ENCODE results near the gene APOL5. TPM values are rescaled to one million over a fixed set of nuclear protein-coding genes. Genes with fewer than 3 reads are reported as not detected.

The APOL5 gene
- total RNA-seq, 2 experiments from 2014 or later = 0.67 to 1.8 TPM

DNA sequence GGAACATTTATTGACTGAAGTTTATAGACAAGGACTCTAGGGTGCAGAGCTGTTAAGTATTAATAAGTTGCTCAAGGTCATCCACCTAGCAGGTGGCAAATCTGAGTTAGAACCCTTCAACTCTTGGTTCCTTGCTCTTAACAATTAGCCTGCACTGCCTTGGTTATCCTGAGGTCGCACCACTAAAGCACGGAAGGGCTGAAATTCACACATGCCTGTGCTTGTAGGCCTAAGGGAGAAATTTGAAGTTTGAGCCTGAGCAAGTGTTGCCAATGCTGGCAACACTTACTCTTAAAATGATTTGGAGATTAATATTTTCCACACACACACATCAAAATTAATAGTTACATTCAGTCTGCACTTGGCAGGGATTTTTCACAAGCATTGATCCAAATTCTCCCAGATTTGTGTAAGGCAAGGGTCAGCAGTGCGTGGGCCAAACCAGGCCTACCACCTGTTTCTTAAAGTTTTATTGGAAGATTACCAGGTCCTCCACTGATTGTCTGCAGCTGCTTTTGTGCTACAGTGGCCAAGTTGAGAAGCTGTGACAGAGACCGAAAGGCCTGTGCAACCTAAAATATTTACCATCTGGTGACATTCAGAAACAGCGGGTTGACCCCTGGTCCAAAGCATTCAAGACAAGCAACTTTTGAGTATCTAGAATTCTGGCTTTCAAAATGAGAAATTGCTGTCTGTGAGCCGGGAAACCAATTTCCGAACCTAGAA lies 16.3 kb downstream of the APOL5 start:
- no peak overlapping the region for H3K27ac ChIP-seq (ENCODE audit: low read depth, low read length, poor library complexity, severe bottlenecking)
- H3K36me3 ChIP-seq (ENCODE audit: insufficient read depth, low read length) = peaks cover 9% of the 10 kb centered on the region
- intact Hi-C loops (cut with micrococcal nuclease; ENCODE audit: unreplicated experiment) = no loop called here
- DNase-seq (ENCODE audit: low spot score) = no peak
- H4K20me1 ChIP-seq (ENCODE audit: insufficient read depth, low read length) = no peaks in the 10 kb centered on the region
- H3K79me2 ChIP-seq (ENCODE audit: insufficient read depth, low read depth, low read length) = peaks cover 6% of the 10 kb centered on the region; the same call in 1 of the 2 replicates
- no peak overlapping the region for H3K4me2 ChIP-seq (ENCODE audit: low read length)
- TF ChIP-seq EZH2phosphoT487 (IDR thresholded peaks at IDR 0.05; ENCODE audit: borderline replicate concordance, low read depth, low read length) = no peak
- TF ChIP-seq, protein P1, sequence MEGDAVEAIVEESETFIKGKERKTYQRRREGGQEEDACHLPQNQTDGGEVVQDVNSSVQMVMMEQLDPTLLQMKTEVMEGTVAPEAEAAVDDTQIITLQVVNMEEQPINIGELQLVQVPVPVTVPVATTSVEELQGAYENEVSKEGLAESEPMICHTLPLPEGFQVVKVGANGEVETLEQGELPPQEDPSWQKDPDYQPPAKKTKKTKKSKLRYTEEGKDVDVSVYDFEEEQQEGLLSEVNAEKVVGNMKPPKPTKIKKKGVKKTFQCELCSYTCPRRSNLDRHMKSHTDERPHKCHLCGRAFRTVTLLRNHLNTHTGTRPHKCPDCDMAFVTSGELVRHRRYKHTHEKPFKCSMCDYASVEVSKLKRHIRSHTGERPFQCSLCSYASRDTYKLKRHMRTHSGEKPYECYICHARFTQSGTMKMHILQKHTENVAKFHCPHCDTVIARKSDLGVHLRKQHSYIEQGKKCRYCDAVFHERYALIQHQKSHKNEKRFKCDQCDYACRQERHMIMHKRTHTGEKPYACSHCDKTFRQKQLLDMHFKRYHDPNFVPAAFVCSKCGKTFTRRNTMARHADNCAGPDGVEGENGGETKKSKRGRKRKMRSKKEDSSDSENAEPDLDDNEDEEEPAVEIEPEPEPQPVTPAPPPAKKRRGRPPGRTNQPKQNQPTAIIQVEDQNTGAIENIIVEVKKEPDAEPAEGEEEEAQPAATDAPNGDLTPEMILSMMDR (conservative IDR thresholded peaks at IDR 0.05; ENCODE audit: low read length) = no peak
- no peak overlapping the region for H2AFZ ChIP-seq (ENCODE audit: low read length)
- H3K9me3 ChIP-seq (ENCODE audit: low read length) = no peaks in the 10 kb centered on the region
- CTCF ChIA-PET (ENCODE audit: unreplicated experiment) = interaction anchor here (0.5 to 0.6 kb wide), 2 partner anchors 17 to 90 kb away, joined by 3 to 6 read pairs; no protein-coding TSS in a partner anchor
- POLR2A ChIA-PET = no interaction called here
- peaks cover 44% of the 10 kb centered on the region for H3K4me1 ChIP-seq (ENCODE audit: insufficient read depth, low read length, poor library complexity, severe bottlenecking)
- BruUV-seq (replicated peaks) = no TSS peak
- H3K4me3 ChIP-seq (ENCODE audit: low read depth, low read length, poor library complexity, severe bottlenecking) = no peak overlapping the region
- no peaks in the 10 kb centered on the region for H3K9me2 ChIP-seq (ENCODE audit: insufficient read depth, low read length)

DNA sequence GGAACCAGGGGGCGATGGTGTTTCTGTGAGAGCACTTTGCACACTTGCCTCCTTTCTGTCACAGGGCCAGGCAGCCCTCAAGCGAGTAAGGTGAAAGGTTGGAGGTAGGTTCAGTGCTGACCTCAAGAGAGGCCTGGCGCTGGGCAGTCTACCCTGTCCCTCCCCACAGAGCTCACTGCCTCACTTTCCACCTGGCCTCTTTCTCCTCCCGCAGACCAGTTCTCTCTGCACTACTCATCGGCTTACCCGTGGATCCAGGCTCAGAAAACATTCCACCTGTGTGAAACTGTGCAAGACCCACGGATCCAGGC lies 16.8 kb downstream of the APOL5 start:
- peaks cover 6% of the 10 kb centered on the region; the same call in 1 of the 2 replicates for H3K79me2 ChIP-seq (ENCODE audit: insufficient read depth, low read depth, low read length)
- no peak overlapping the region for H3K4me2 ChIP-seq (ENCODE audit: low read length)
- BruUV-seq (replicated peaks) = no TSS peak
- POLR2A ChIA-PET = no interaction called here
- DNase-seq (ENCODE audit: low spot score) = no peak
- H3K27ac ChIP-seq (ENCODE audit: low read depth, low read length, poor library complexity, severe bottlenecking) = no peak overlapping the region
- CTCF ChIA-PET (ENCODE audit: unreplicated experiment) = interaction anchor here (0.5 kb wide), 1 partner anchor 89 kb away, joined by 6 read pairs; no protein-coding TSS in a partner anchor
- no peak overlapping the region for H3K4me3 ChIP-seq (ENCODE audit: low read depth, low read length, poor library complexity, severe bottlenecking)
- H3K4me1 ChIP-seq (ENCODE audit: insufficient read depth, low read length, poor library complexity, severe bottlenecking) = peaks cover 39% of the 10 kb centered on the region
- H3K9me3 ChIP-seq (ENCODE audit: low read length) = no peaks in the 10 kb centered on the region
- H3K9me2 ChIP-seq (ENCODE audit: insufficient read depth, low read length) = no peaks in the 10 kb centered on the region
- H3K36me3 ChIP-seq (ENCODE audit: insufficient read depth, low read length) = peaks cover 10% of the 10 kb centered on the region
- H2AFZ ChIP-seq (ENCODE audit: low read length) = no peak overlapping the region
- TF ChIP-seq, protein P1 (conservative IDR thresholded peaks at IDR 0.05; ENCODE audit: low read length) = no peak
- no peak for TF ChIP-seq EZH2phosphoT487 (IDR thresholded peaks at IDR 0.05; ENCODE audit: borderline replicate concordance, low read depth, low read length)
- intact Hi-C loops (cut with micrococcal nuclease; ENCODE audit: unreplicated experiment) = no loop called here
- no peaks in the 10 kb centered on the region for H4K20me1 ChIP-seq (ENCODE audit: insufficient read depth, low read length)

DNA sequence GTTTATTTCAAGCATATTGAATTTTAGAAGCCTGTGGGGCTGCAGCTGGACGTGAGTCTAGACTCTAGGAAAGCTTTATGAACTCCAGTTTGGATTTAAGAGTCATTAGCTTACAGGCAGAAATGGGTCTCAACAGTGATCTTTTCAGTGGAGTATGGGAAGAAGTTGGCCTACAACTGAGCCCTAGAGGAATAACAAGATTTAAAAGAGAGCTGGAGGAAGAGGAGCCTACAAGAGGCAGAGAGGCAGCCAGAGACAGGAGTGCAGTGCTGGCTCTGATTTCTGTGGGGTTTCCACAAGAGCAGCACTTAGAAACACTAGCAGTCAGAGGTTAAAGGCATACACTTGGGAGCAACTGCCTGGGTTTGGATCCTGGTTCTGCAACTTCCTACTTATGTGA lies 17.9 kb downstream of the APOL5 start:
- Histone ChIP-seq H3K4me2 (ENCODE audit: low read length) (no peak overlapping the region), H3K9me2 (ENCODE audit: insufficient read depth, low read length) (no peaks in the 10 kb centered on the region), H3K4me1 (ENCODE audit: insufficient read depth, low read length, poor library complexity, severe bottlenecking) (peaks cover 36% of the 10 kb centered on the region), H3K27ac (ENCODE audit: low read depth, low read length, poor library complexity, severe bottlenecking) (peak overlapping the region; percentile 2), H3K79me2 (ENCODE audit: insufficient read depth, low read depth, low read length) (no peaks in the 10 kb centered on the region), H3K9me3 (ENCODE audit: low read length) (no peaks in the 10 kb centered on the region), H2AFZ (ENCODE audit: low read length) (no peak overlapping the region), H3K4me3 (ENCODE audit: low read depth, low read length, poor library complexity, severe bottlenecking) (no peak overlapping the region), H3K36me3 (ENCODE audit: insufficient read depth, low read length) (peaks cover 10% of the 10 kb centered on the region), H4K20me1 (ENCODE audit: insufficient read depth, low read length) (no peaks in the 10 kb centered on the region)
- no peak for DNase-seq (ENCODE audit: low spot score)
- intact Hi-C loops (cut with micrococcal nuclease; ENCODE audit: unreplicated experiment) = no loop called here
- no peak for TF ChIP-seq EZH2phosphoT487 (IDR thresholded peaks at IDR 0.05; ENCODE audit: borderline replicate concordance, low read depth, low read length)
- TF ChIP-seq, protein P1 (conservative IDR thresholded peaks at IDR 0.05; ENCODE audit: low read length) = no peak
- CTCF ChIA-PET (ENCODE audit: unreplicated experiment) = no interaction called here
- BruUV-seq (replicated peaks) = no TSS peak
- POLR2A ChIA-PET = interaction anchor here (0.6 to 0.7 kb wide), 2 partner anchors 117 to 180 kb away, joined by 4 to 5 read pairs; no protein-coding TSS in a partner anchor

Measured in OCI-LY7 (cell line).